ENCODE data around the gene TOPAZ1.

DNA sequence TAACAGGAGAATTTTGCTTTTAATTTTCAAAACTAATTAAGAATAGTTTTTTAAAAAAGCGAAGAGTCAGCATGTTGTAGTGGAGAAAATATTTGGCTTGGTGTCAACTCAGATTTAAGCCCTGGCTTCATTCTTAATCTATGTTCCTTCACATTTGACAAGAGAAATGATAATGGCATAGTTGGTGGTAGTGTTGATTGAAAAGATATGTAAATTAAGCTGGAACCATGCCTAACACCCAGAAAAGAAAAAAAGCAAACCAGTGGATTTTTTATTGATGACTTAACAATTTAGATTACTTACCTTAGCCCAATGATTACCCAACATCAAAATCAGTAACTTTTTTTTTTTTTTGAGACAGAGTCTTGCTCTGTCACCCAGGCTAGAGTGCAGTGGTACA lies 124.3 kb downstream of the TOPAZ1 start:
- TF ChIP-seq CTCF (IDR thresholded peaks at IDR 0.05) = no peak
- TF ChIP-seq POLR2AphosphoS5 (IDR thresholded peaks at IDR 0.05) = no peak

All from esophagus muscularis mucosa (tissue), 3 donors.